ENCODE results near the gene SNX15.
"Not testable (repeated sequence)": the region's sequence is repeated elsewhere in the genome, so short reads cannot be mapped to it uniquely, and the experiment has no call there.

SNX15 gene

GRCh38 chr11:65027213-65028067, at the start of gene SNX15:
SNX15 (plus strand) TSS chr11:65027439; CDS start chr11:65027538, 99 bp downstream.
- H3K4me3 Mint-ChIP-seq, result peak within 1 kb of the TSS; percentile 82
- H3K9me3 Mint-ChIP-seq, result no peaks in the 10 kb centered on the region
- H3K4me1 Mint-ChIP-seq, result peaks cover 12% of the 10 kb centered on the region
- no peaks in the 10 kb centered on the region for H3K36me3 Mint-ChIP-seq
- no peaks in the 10 kb centered on the region for H3K27me3 Mint-ChIP-seq
- peak; percentile 80 to 94 for DNase-seq (ENCODE audit: low spot score in 2 of 2)
- H3K27ac Mint-ChIP-seq, result peak within 1 kb of the TSS; percentile 64
- ATAC-seq (ENCODE audit: low read depth), result peak; percentile 87

DNA sequence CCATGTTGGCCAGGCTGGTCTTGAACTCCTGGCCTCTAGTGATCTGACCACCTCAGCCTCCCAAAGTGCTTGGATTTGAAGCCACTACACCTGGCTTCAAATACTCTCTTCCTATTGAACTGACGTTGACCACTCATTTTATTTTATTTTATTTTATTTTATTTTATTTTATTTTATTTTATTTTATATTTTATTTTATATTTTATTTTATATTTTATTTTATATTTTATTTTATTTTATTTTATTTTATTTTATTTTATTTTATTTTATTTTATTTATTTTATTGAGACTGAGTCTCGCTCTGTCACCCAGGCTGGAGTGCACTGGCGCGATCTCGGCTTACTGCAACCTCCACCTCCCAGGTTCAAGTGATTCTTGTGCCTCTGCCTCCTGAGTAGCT, 43.9 kb upstream of the SNX15 start:
- H3K27ac Mint-ChIP-seq; H3K9me3 Mint-ChIP-seq; H3K27me3 Mint-ChIP-seq; H3K36me3 Mint-ChIP-seq; DNase-seq (ENCODE audit: low spot score in 2 of 2); H3K4me3 Mint-ChIP-seq; ATAC-seq (ENCODE audit: low read depth): not testable (repeated sequence)
- H3K4me1 Mint-ChIP-seq, result peaks cover 28% of the 10 kb centered on the region

DNA sequence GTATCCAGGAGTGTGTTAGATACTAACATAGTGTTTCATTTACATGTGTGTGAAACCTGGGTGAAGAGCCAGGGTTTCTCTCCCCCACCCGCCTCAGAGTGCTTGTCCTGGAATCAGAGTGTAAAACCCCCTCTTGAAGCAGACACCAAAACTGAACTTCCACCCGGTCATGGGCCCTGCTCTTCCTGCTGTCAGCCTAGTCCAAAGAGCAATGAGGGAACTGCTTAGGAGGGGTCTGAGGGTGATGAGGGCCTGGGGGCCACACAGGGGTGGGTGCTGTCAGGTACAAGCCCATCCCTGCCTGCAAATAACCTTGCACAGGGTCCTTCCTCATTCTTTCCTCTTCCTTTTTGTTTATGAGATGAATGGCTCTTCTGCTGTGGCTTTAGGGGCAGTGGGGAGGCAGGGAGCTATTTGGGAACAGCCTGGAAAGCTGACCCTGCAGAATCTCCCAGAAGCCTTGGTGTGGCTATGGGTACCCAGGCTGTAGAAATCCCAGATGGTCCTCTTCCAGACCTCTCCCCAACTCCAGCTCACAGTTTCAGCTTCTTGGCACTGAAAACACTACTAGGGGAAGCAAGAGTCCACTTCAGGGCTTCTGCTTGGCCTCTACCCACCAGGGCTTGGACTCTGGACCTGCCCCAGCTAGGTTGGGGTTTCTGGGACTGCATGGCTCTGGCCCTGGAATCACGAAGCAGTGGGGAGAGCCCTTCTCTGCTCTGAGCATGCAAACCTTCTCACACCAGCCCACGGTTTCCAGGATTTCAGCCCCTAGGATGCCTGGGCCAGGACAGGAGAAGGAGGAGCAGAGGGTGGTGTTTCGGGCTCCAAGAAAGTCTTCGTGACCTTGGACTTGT, 39.0 kb upstream of the SNX15 start:
- ATAC-seq (ENCODE audit: low read depth) (no peak), DNase-seq (ENCODE audit: low spot score in 2 of 2) (no peak)
- peaks cover 56% of the 10 kb centered on the region for H3K4me1 Mint-ChIP-seq
- H3K27me3 Mint-ChIP-seq, result no peaks in the 10 kb centered on the region
- no peaks in the 10 kb centered on the region for H3K9me3 Mint-ChIP-seq
- peaks cover 6% of the 10 kb centered on the region for H3K36me3 Mint-ChIP-seq
- H3K27ac Mint-ChIP-seq, result peak overlapping the region; percentile 12
- H3K4me3 Mint-ChIP-seq, result peak overlapping the region; percentile 44

GRCh38 chr11:64989416-64989815, 37.8 kb upstream of the SNX15 start:
- H3K27ac Mint-ChIP-seq, result peak overlapping the region; percentile 38

DNA sequence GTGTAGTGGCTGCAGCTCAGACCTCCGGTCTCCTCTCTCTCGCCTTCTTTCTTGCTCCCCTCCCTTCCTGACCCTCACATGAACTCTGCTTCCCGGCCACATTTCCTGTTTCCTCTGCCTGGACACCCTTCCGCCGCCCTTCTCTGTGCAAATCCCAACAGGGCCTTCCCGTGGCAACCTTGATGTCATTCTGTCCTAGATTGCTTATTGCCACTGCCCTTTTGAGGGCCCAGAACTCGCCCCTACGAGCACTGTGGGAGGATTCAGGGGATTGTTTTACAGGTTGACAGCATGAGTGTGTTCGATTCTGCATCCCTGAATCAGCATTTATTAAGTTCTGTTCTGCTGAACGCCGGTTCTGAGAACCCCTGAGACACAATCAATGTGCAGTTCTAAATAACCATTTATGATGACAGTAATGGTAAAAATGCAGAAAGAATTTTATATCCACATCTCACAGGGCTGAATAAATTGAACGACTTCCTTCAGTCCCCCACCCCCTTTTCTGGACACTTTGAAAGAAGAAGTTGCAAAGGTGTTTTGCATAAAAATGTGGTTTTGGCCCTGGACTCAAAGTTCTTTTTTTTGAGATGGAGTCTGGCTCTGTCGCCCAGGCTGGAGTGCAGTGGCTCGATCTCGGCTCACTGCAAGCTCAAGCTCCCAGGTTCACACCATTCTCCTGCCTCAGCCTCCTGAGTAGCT, 36.9 kb upstream of the SNX15 start:
- DNase-seq (ENCODE audit: low spot score in 2 of 2), result peak in 1 of 2 donors; percentile 26
- peak; percentile 90 for ATAC-seq (ENCODE audit: low read depth)
- Mint-ChIP-seq H3K4me1 (peaks cover 47% of the 10 kb centered on the region), H3K36me3 (peaks cover 5% of the 10 kb centered on the region), H3K4me3 (peak overlapping the region; percentile 81), H3K27me3 (no peaks in the 10 kb centered on the region), H3K9me3 (no peaks in the 10 kb centered on the region), H3K27ac (peak overlapping the region; percentile 49)

More at GRCh38 chr11:64989416-64989815, 37.8 kb upstream of the SNX15 start:
- no peaks in the 10 kb centered on the region for H3K27me3 Mint-ChIP-seq
- H3K9me3 Mint-ChIP-seq, result no peaks in the 10 kb centered on the region
- ATAC-seq (ENCODE audit: low read depth) (no peak), DNase-seq (ENCODE audit: low spot score in 2 of 2) (no peak)
- peaks cover 7% of the 10 kb centered on the region for H3K36me3 Mint-ChIP-seq
- peak overlapping the region; percentile 44 for H3K4me3 Mint-ChIP-seq
- peaks cover 54% of the 10 kb centered on the region for H3K4me1 Mint-ChIP-seq

GRCh38 chr11:64994318-64994717, 32.9 kb upstream of the SNX15 start:
- no peak for DNase-seq (ENCODE audit: low spot score in 2 of 2)
- no peaks in the 10 kb centered on the region for H3K27me3 Mint-ChIP-seq

GRCh38 chr11:64996327-64996709, 30.9 kb upstream of the SNX15 start:
- H3K36me3 Mint-ChIP-seq, result peaks cover 3% of the 10 kb centered on the region
- peak overlapping the region; percentile 86 for H3K4me3 Mint-ChIP-seq
- H3K4me1 Mint-ChIP-seq, result peaks cover 30% of the 10 kb centered on the region
- peak overlapping the region; percentile 33 for H3K27ac Mint-ChIP-seq
- H3K9me3 Mint-ChIP-seq, result no peaks in the 10 kb centered on the region
- H3K27me3 Mint-ChIP-seq, result no peaks in the 10 kb centered on the region
- peak; percentile 6 for ATAC-seq (ENCODE audit: low read depth)
- DNase-seq (ENCODE audit: low spot score in 2 of 2), result no peak

More at GRCh38 chr11:64994318-64994717, 32.9 kb upstream of the SNX15 start:
- no peaks in the 10 kb centered on the region for H3K9me3 Mint-ChIP-seq
- peaks cover 3% of the 10 kb centered on the region for H3K36me3 Mint-ChIP-seq
- no peak for ATAC-seq (ENCODE audit: low read depth)
- H3K4me3 Mint-ChIP-seq, result no peak overlapping the region
- peaks cover 42% of the 10 kb centered on the region for H3K4me1 Mint-ChIP-seq
- no peak overlapping the region for H3K27ac Mint-ChIP-seq

DNA sequence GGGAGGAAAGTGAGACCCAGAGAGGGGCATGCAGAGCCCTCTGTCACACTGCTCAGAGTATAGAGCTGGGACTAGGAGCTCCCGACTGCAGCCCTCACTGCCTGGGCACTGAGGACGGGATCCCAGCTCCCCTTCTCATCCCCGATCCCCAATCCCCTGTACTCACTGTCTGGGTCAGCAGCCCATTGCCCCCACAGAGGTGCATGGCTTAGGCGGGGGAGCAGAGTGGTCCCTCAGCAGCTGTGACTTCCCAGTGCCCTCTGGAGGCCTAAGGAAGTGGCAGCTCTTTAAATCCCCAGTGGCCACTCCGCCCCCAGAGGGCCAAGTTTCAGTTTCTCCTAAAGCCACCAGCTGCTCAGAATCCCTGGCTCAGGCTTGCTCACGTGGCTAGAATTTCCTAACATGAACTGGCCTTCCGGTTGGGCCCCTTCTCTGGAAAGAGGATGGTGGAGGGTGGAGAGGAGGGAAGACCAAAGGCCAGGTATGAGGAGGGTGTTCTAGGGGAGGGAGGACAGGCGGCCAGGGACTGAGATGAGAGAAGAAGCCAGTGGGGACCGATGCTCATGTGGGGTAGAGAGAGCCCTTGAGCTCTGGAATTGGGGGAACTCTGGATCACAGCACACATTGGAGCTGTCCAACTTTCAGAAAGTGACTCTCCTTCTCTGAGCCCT, 30.4 kb upstream of the SNX15 start, which contains the start of gene BATF2:
BATF2 (minus strand) TSS at position 262 of the 671 bp plus-strand sequence; CDS start at position 205, 57 bp downstream.
- peak within 1 kb of the TSS; percentile 33 for H3K27ac Mint-ChIP-seq
- H3K27me3 Mint-ChIP-seq, result no peaks in the 10 kb centered on the region
- H3K36me3 Mint-ChIP-seq, result peaks cover 3% of the 10 kb centered on the region
- H3K9me3 Mint-ChIP-seq, result no peaks in the 10 kb centered on the region
- peaks cover 25% of the 10 kb centered on the region for H3K4me1 Mint-ChIP-seq
- peak in 1 of 2 donors; percentile 32 for DNase-seq (ENCODE audit: low spot score in 2 of 2)
- peak within 1 kb of the TSS; percentile 86 for H3K4me3 Mint-ChIP-seq
- peak; percentile 89 for ATAC-seq (ENCODE audit: low read depth)

DNA sequence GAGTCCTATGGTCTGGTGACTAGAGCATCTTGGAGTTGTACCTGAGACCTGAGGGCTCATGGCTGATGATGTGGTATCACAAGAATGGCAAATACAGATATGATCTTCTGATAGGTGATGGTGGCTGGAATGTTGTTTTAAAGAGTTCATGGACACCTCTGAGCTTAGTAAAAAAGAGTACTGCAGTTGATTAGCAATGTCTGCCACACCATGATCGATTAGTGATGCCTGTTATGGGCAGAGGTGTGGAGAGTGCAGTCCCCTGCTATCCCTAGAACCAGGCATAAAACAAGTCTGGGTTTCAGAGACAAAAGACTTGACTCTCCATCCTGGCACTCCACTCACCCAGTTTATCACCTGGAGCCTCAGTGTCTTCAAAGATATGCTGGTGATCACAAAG, 29.1 kb upstream of the SNX15 start:
- Mint-ChIP-seq H3K36me3 (peaks cover 1% of the 10 kb centered on the region), H3K4me1 (peaks cover 18% of the 10 kb centered on the region), H3K27me3 (no peaks in the 10 kb centered on the region), H3K9me3 (no peaks in the 10 kb centered on the region), H3K4me3 (no peak overlapping the region), H3K27ac (peak overlapping the region; percentile 72)
- no peak for ATAC-seq (ENCODE audit: low read depth)
- DNase-seq (ENCODE audit: low spot score in 2 of 2), result no peak

GRCh38 chr11:64998690-64999431, 28.4 kb upstream of the SNX15 start:
- DNase-seq (ENCODE audit: low spot score in 2 of 2), result no peak
- H3K27ac Mint-ChIP-seq, result peak overlapping the region; percentile 72
- ATAC-seq (ENCODE audit: low read depth), result no peak
- H3K9me3 Mint-ChIP-seq, result no peaks in the 10 kb centered on the region
- peaks cover 1% of the 10 kb centered on the region for H3K36me3 Mint-ChIP-seq
- no peaks in the 10 kb centered on the region for H3K27me3 Mint-ChIP-seq
- no peak overlapping the region for H3K4me3 Mint-ChIP-seq
- peaks cover 16% of the 10 kb centered on the region for H3K4me1 Mint-ChIP-seq

DNA sequence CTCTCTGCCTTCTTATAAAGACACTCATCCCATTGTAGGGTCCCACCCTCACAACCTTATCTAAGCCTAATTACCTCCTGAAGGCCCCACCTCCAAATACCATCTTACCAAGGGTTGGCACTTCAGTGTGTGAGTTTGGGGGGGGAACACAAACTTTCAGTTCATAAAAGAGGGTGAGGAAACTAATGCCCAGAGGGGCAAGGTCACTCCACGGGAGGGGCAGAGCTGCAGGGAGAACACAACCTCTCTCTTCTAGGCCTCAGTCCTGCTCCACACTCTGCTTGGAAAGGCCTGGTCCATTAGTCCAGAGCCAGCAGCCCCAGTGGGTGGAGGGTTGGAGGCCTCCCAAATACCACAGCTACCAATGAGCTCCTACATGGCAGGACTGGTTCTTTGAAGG, 27.8 kb upstream of the SNX15 start:
- Mint-ChIP-seq H3K27me3 (no peaks in the 10 kb centered on the region), H3K4me3 (no peak overlapping the region), H3K4me1 (peaks cover 16% of the 10 kb centered on the region), H3K27ac (no peak overlapping the region), H3K9me3 (no peaks in the 10 kb centered on the region), H3K36me3 (no peaks in the 10 kb centered on the region)
- no peak for ATAC-seq (ENCODE audit: low read depth)
- no peak for DNase-seq (ENCODE audit: low spot score in 2 of 2)

DNA sequence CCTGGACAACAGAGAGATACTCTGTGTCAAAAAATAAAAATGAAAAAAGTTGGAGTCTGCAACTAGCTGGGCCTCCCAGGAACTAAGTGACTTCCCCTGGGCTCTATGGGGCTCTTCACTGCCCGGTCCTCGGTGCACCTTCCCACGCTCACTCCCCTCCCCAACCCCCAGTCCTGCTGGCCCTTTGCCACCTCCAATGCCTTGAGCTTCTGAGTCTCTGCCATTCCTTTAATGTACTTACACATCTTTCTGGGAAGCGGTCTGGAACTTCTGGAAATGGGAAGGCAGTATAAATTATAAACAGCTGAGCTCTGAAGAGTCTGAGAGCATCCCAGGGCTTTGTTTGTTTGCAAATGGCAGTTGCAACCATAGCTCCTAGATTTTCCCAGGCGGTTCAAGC, 24.5 kb upstream of the SNX15 start:
- DNase-seq (ENCODE audit: low spot score in 2 of 2), result no peak
- H3K36me3 Mint-ChIP-seq, result no peaks in the 10 kb centered on the region
- peaks cover 6% of the 10 kb centered on the region for H3K4me1 Mint-ChIP-seq
- no peaks in the 10 kb centered on the region for H3K9me3 Mint-ChIP-seq
- no peak overlapping the region for H3K4me3 Mint-ChIP-seq
- H3K27me3 Mint-ChIP-seq, result no peaks in the 10 kb centered on the region
- H3K27ac Mint-ChIP-seq, result no peak overlapping the region
- ATAC-seq (ENCODE audit: low read depth), result no peak

DNA sequence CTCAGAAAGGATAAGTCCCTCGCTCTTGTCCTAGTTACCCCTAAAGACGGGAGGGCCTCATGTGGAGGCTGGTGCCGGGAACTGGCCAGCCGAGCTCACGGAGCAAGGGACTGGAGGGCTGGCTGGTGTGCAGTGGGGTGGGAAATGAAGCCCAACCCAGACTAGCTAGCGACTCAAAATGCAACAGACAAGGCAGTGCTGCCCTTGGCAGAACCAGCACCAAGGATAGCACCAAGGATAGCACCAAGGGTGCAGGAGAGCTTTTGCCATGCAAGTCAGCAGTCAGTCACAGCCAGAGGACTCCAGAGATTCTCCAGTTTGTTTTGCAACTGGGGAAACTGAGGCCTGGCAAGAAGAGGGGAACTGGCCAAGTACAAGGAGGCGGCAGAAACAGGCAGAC, 24.0 kb upstream of the SNX15 start:
- Mint-ChIP-seq H3K27ac (no peak overlapping the region), H3K9me3 (no peaks in the 10 kb centered on the region), H3K4me1 (peaks cover 2% of the 10 kb centered on the region), H3K36me3 (no peaks in the 10 kb centered on the region), H3K27me3 (no peaks in the 10 kb centered on the region), H3K4me3 (no peak overlapping the region)
- ATAC-seq (ENCODE audit: low read depth), result no peak
- no peak for DNase-seq (ENCODE audit: low spot score in 2 of 2)

All from memory B cell (primary cell).